OCI-LY7 (cell line): ENCODE results near the gene SLC39A13. TPM values are rescaled to one million over a fixed set of nuclear protein-coding genes. Genes with fewer than 3 reads are reported as not detected.

Experiments
- BruUV-seq: library from RNA; stranded (reverse); fragments of 400-500 nt; replicated peaks from 2 replicates; lab custom pipeline; 2021; lab: Mats Ljungman, UMichigan
- CTCF ChIA-PET: fragments of 300-600 bp; sonication (Branson Sonifier 250); formaldehyde crosslinking; loops from one replicate; lab custom pipeline; 2022; ENCODE audit warnings: antibody characterized with exemption; ENCODE audit not compliant: unreplicated experiment; lab: Charles Lee
- POLR2A ChIA-PET: fragments of 300-600 bp; sonication (Branson Sonifier 250); formaldehyde crosslinking; loops from one replicate; lab custom pipeline; 2022; ENCODE audit warnings: antibody characterized with exemption; lab: Charles Lee
- DNase-seq: peaks from one replicate; pipeline ENCODE4 v3.0.0-alpha.2; 2015; ENCODE audit warnings: low spot score
- H2AFZ ChIP-seq: fragments of 200-600 bp; sonication (generic), shearing (Covaris generic); 2 replicates; pipeline ENCODE4 v1.6.1; 2014; ENCODE audit warnings: mild to moderate bottlenecking, antibody characterized with exemption, low read length, moderate library complexity
- H3K27ac ChIP-seq: fragments of 200-600 bp; sonication (generic); 2 replicates; pipeline ENCODE4 v1.5.1; 2014; ENCODE audit warnings: mixed run types, low read depth, mild to moderate bottlenecking, moderate library complexity, low read length, inconsistent platforms; ENCODE audit not compliant: poor library complexity, severe bottlenecking
- H3K36me3 ChIP-seq: fragments of 200-600 bp; sonication (generic); 2 replicates; pipeline ENCODE4 v1.6.1; 2014; ENCODE audit warnings: mild to moderate bottlenecking, antibody characterized with exemption, low read length, moderate library complexity, mixed read lengths; ENCODE audit not compliant: insufficient read depth
- H3K4me1 ChIP-seq: fragments of 200-600 bp; sonication (generic); 2 replicates; pipeline ENCODE4 v1.5.1; 2014; ENCODE audit warnings: mild to moderate bottlenecking, low read length; ENCODE audit not compliant: insufficient read depth, poor library complexity, severe bottlenecking
- H3K4me2 ChIP-seq: fragments of 200-600 bp; sonication (generic); 2 replicates; pipeline ENCODE4 v1.6.1; 2014; ENCODE audit warnings: mild to moderate bottlenecking, low read length
- H3K4me3 ChIP-seq: fragments of 200-600 bp; sonication (generic); 2 replicates; pipeline ENCODE4 v1.5.1; 2014; ENCODE audit warnings: mild to moderate bottlenecking, low read depth, low read length; ENCODE audit not compliant: poor library complexity, severe bottlenecking
- H3K79me2 ChIP-seq: fragments of 200-600 bp; sonication (generic); 2 replicates; pipeline ENCODE4 v1.6.1; 2016; ENCODE audit warnings: low read depth, mild to moderate bottlenecking, low read length, moderate library complexity, mixed read lengths; ENCODE audit not compliant: insufficient read depth
- H3K9me2 ChIP-seq: fragments of 200-600 bp; sonication (generic); 2 replicates; pipeline ENCODE4 v1.6.1; 2016; ENCODE audit warnings: mild to moderate bottlenecking, low read length, mixed read lengths; ENCODE audit not compliant: insufficient read depth
- H3K9me3 ChIP-seq: fragments of 200-600 bp; sonication (generic); 2 replicates; pipeline ENCODE4 v1.6.1; 2014; ENCODE audit warnings: mild to moderate bottlenecking, mixed run types, low read length, mixed read lengths
- H4K20me1 ChIP-seq: fragments of 200-600 bp; sonication (generic); 2 replicates; pipeline ENCODE4 v1.6.1; 2014; ENCODE audit warnings: mild to moderate bottlenecking, antibody characterized with exemption, low read length, moderate library complexity, mixed read lengths; ENCODE audit not compliant: insufficient read depth
- CTCF ChIP-seq: fragments of 200-600 bp; sonication (generic); conservative IDR thresholded peaks from 2 replicates; pipeline ENCODE4 v1.5.1; 2014; ENCODE audit warnings: mild to moderate bottlenecking, antibody characterized with exemption, low read length, moderate library complexity, mixed read lengths
- EZH2phosphoT487 ChIP-seq: fragments of 200-600 bp; sonication (generic); IDR thresholded peaks from 2 replicates; pipeline ENCODE4 v1.6.1; 2018; ENCODE audit warnings: low read depth, borderline replicate concordance, mild to moderate bottlenecking, mixed run types, antibody characterized with exemption, low read length, moderate library complexity, mixed read lengths
- intact Hi-C: fragments of 100-400 bp; cut with micrococcal nuclease; formaldehyde crosslinking; loops from one replicate; pipeline ENCODE4 v1.10.0; 2022; ENCODE audit not compliant: unreplicated experiment
- total RNA-seq, 2 experiments: library from RNA; depleted of rRNA in 1 of 2; stranded (reverse); fragments of >200 nt in 1 of 2; shearing (Covaris generic) in 1 of 2; gene quantifications; 2 replicates each; pipeline ENCODE4 v1.2.3, GENCODE V29; 2014 to 2022

SLC39A13 gene
- total RNA-seq, 2 experiments from 2014 or later = 30.5 to 31.8 TPM

- H2AFZ ChIP-seq = no peak overlapping the region
- no peaks in the 10 kb centered on the region for H3K36me3 ChIP-seq
- no peaks in the 10 kb centered on the region for H3K4me1 ChIP-seq
- ChIA-PET POLR2A (no interaction called here), CTCF (no interaction called here)
- TF ChIP-seq EZH2phosphoT487 = no peak
- TF ChIP-seq CTCF = no peak
- no peak for DNase-seq
- no peaks in the 10 kb centered on the region for H3K9me2 ChIP-seq
- intact Hi-C loops = no loop called here
- no peaks in the 10 kb centered on the region for H4K20me1 ChIP-seq
- no TSS peak for BruUV-seq
- no peak overlapping the region for H3K4me3 ChIP-seq
- H3K9me3 ChIP-seq = no peaks in the 10 kb centered on the region
- no peak overlapping the region for H3K27ac ChIP-seq
- H3K79me2 ChIP-seq = no peaks in the 10 kb centered on the region
- H3K4me2 ChIP-seq = no peak overlapping the region
Observed at GRCh38 chr11:47449541-47449940, 41.2 kb downstream of the SLC39A13 start.

DNA sequence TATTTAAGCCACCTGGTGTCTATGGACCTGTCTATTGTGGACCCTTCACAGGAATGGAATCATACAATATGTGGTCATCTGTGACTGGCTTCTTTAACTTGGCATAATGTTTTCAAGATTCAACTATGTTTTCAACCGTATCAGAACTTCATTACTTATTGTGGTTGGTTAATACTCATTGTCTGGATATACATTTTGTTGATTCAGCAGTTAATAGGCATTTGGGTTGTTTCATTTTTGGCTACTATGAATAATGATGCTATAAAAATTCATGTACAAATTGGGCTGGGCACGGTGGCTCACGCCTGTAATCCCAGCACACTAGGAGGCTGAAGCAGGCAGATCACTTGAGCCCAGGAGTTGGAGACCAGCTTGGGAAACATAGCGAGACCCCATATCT, 43.0 kb downstream of the SLC39A13 start:
- intact Hi-C loops = loop anchor here (5.0 to 10.0 kb wide), 2 partner anchors 77 to 179 kb away; partner anchors contain the start of genes MADD and SPI1
- BruUV-seq = no TSS peak
- Histone ChIP-seq H3K4me3 (no peak overlapping the region), H3K4me2 (no peak overlapping the region), H2AFZ (no peak overlapping the region), H3K4me1 (no peaks in the 10 kb centered on the region), H3K27ac (no peak overlapping the region), H3K9me2 (no peaks in the 10 kb centered on the region), H4K20me1 (no peaks in the 10 kb centered on the region), H3K79me2 (no peaks in the 10 kb centered on the region), H3K36me3 (no peaks in the 10 kb centered on the region), H3K9me3 (no peaks in the 10 kb centered on the region)
- ChIA-PET CTCF (interaction anchor here (1.1 kb wide), 1 partner anchor 9 kb away, joined by 3 read pairs; no protein-coding TSS in a partner anchor), POLR2A (no interaction called here)
- DNase-seq = no peak
- no peak for TF ChIP-seq EZH2phosphoT487
- TF ChIP-seq CTCF = no peak

GRCh38 chr11:47451990-47452389, 43.6 kb downstream of the SLC39A13 start:
- no peak overlapping the region for H2AFZ ChIP-seq
- H3K36me3 ChIP-seq = no peaks in the 10 kb centered on the region
- ChIA-PET CTCF (interaction anchor here (1.1 kb wide), 1 partner anchor 9 kb away, joined by 3 read pairs; no protein-coding TSS in a partner anchor), POLR2A (interaction anchor here (2.0 kb wide), 1 partner anchor 9 kb away, joined by 10 read pairs; no protein-coding TSS in a partner anchor)
- H3K27ac ChIP-seq = no peak overlapping the region
- H3K4me2 ChIP-seq = no peak overlapping the region
- no TSS peak for BruUV-seq
- no peaks in the 10 kb centered on the region for H3K9me2 ChIP-seq
- no peak overlapping the region for H3K4me3 ChIP-seq
- no peaks in the 10 kb centered on the region for H3K9me3 ChIP-seq
- no peaks in the 10 kb centered on the region for H3K4me1 ChIP-seq
- no peaks in the 10 kb centered on the region for H3K79me2 ChIP-seq
- intact Hi-C loops = loop anchor here (5.0 to 10.0 kb wide), 2 partner anchors 77 to 180 kb away; partner anchors contain the start of genes MADD and SPI1
- DNase-seq = no peak
- no peaks in the 10 kb centered on the region for H4K20me1 ChIP-seq
- TF ChIP-seq EZH2phosphoT487 (no peak), CTCF (no peak)
